Activated T-helper 1 cell treated with Interleukin-2 at 50 U/mL for 16 hours (primary cell): ENCODE measurements around the gene ZBTB16.

Experiments used
- DNase-seq: peaks from one replicate; pipeline ENCODE4 v3.0.0-alpha.2; 2020; ENCODE audit warnings: low read depth

Gene ZBTB16

GRCh38 chr11:114064216-114064615, 4.7 kb downstream of the ZBTB16 start:
- DNase-seq, result no peak

- DNase-seq, result no peak
Observed at GRCh38 chr11:114065094-114065493, 5.6 kb downstream of the ZBTB16 start.

- DNase-seq, result no peak
Observed at GRCh38 chr11:114066046-114066648, 6.6 kb downstream of the ZBTB16 start.

GRCh38 chr11:114068327-114068726, 8.8 kb downstream of the ZBTB16 start:
- no peak for DNase-seq

GRCh38 chr11:114070464-114071139, 11.1 kb downstream of the ZBTB16 start:
- no peak for DNase-seq

GRCh38 chr11:114073007-114073827, 13.7 kb downstream of the ZBTB16 start:
- DNase-seq, result no peak

- DNase-seq, result no peak
Observed at GRCh38 chr11:114073828-114074381, 14.4 kb downstream of the ZBTB16 start.

GRCh38 chr11:114074546-114075343, 15.2 kb downstream of the ZBTB16 start:
- no peak for DNase-seq

GRCh38 chr11:114075344-114075610, 15.8 kb downstream of the ZBTB16 start:
- DNase-seq, result no peak

- DNase-seq, result no peak
Observed at GRCh38 chr11:114075891-114076441, 16.5 kb downstream of the ZBTB16 start.

GRCh38 chr11:114076921-114077331, 17.4 kb downstream of the ZBTB16 start:
- no peak for DNase-seq

- no peak for DNase-seq
Observed at GRCh38 chr11:114077482-114078305, 18.2 kb downstream of the ZBTB16 start.

GRCh38 chr11:114078423-114078822, 18.9 kb downstream of the ZBTB16 start:
- no peak for DNase-seq

- DNase-seq, result no peak
Observed at GRCh38 chr11:114079511-114080065, 20.1 kb downstream of the ZBTB16 start.

GRCh38 chr11:114080219-114080618, 20.7 kb downstream of the ZBTB16 start:
- DNase-seq, result no peak

- no peak for DNase-seq
Observed at GRCh38 chr11:114080769-114081168, 21.3 kb downstream of the ZBTB16 start.

GRCh38 chr11:114081641-114082414, 22.3 kb downstream of the ZBTB16 start:
- no peak for DNase-seq

- no peak for DNase-seq
Observed at GRCh38 chr11:114082415-114082748, 22.9 kb downstream of the ZBTB16 start.

GRCh38 chr11:114082767-114083181, 23.3 kb downstream of the ZBTB16 start:
- no peak for DNase-seq
